ENCODE measurements around the gene CALU. TPM values are rescaled to one million over a fixed set of nuclear protein-coding genes. Genes with fewer than 3 reads are reported as not detected.
A peak's percentile ranks its signal among the peaks of the same experiment; 100 is the strongest.

Gene CALU
- total and polyA plus RNA-seq, 10 of the 15 experiments (the other 5 are each of a cell fraction or from before 2014, with no cell fraction given): 31.2 to 75.6 (median 42.1) TPM

- TF ChIP-seq, protein P1, sequence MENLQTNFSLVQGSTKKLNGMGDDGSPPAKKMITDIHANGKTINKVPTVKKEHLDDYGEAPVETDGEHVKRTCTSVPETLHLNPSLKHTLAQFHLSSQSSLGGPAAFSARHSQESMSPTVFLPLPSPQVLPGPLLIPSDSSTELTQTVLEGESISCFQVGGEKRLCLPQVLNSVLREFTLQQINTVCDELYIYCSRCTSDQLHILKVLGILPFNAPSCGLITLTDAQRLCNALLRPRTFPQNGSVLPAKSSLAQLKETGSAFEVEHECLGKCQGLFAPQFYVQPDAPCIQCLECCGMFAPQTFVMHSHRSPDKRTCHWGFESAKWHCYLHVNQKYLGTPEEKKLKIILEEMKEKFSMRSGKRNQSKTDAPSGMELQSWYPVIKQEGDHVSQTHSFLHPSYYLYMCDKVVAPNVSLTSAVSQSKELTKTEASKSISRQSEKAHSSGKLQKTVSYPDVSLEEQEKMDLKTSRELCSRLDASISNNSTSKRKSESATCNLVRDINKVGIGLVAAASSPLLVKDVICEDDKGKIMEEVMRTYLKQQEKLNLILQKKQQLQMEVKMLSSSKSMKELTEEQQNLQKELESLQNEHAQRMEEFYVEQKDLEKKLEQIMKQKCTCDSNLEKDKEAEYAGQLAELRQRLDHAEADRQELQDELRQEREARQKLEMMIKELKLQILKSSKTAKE (IDR thresholded peaks at IDR 0.05; ENCODE audit: low read depth, poor library complexity, severe bottlenecking): no peak
- TF ChIP-seq, protein P2, sequence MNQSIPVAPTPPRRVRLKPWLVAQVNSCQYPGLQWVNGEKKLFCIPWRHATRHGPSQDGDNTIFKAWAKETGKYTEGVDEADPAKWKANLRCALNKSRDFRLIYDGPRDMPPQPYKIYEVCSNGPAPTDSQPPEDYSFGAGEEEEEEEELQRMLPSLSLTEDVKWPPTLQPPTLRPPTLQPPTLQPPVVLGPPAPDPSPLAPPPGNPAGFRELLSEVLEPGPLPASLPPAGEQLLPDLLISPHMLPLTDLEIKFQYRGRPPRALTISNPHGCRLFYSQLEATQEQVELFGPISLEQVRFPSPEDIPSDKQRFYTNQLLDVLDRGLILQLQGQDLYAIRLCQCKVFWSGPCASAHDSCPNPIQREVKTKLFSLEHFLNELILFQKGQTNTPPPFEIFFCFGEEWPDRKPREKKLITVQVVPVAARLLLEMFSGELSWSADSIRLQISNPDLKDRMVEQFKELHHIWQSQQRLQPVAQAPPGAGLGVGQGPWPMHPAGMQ (IDR thresholded peaks at IDR 0.05; ENCODE audit: borderline replicate concordance): no peak
- TF ChIP-seq PML (IDR thresholded peaks at IDR 0.05; ENCODE audit: low read length): no peak
- no peak for TF ChIP-seq JUND (IDR thresholded peaks at IDR 0.05; ENCODE audit: low read depth, low read length)
- TF ChIP-seq HDAC6 (IDR thresholded peaks at IDR 0.05; ENCODE audit: unreplicated experiment): no peak
These were observed 53.5 kb downstream of the CALU start (continued) for GRCh38 chr7:128792471-128793180.

DNA sequence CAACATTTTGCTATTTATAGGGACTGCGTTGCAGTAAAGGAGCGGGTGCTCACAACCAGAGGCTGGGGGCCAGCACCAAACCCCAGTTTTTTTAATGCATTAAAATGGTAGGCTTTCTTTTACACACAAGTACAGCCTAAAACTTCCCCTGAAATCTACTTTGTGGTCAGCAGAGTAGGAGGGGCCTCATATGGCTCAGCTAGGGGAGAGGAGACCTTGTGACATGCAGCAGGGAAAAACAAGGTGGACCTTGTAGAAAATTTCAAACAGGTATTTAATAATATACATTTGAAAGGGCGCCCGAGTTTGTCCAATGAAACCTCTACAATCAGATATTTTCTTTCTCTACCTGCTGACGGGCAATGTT, 54.0 kb downstream of the CALU start:
- ATAC-seq (no peak), DNase-seq (ENCODE audit: low read depth, low spot score) (no peak), FAIRE-seq (no peak)
- Histone ChIP-seq H3K4me3 (no peak overlapping the region), H3K79me2 (ENCODE audit: control insufficient read depth, insufficient read depth, low read length) (no peaks in the 10 kb centered on the region), H3K4me1 (ENCODE audit: control insufficient read depth, insufficient read depth, low read length) (peaks cover 3% of the 10 kb centered on the region; the same call in 1 of the 2 replicates), H4K20me1 (ENCODE audit: control insufficient read depth, insufficient read depth) (no peaks in the 10 kb centered on the region), H3K4me2 (ENCODE audit: control insufficient read depth, insufficient read depth) (no peak overlapping the region), H3K27me3 (replicated peaks in 1 of 2; ENCODE audit: control insufficient read depth in 2 of 2, insufficient read depth in 2 of 2, low read length in 1 of 2) (peaks cover 2% of the 10 kb centered on the region in 2 experiments; a peak in 2 of 4 replicates), H3K9me3 (replicated peaks; ENCODE audit: control insufficient read depth, insufficient read depth, low read length) (no peaks in the 10 kb centered on the region), H3K9ac (ENCODE audit: control insufficient read depth, insufficient read depth, low read length) (no peak overlapping the region), H3K27ac (ENCODE audit: control insufficient read depth, insufficient read depth) (no peak overlapping the region), H3K36me3 (ENCODE audit: control insufficient read depth in 2 of 2, insufficient read depth in 2 of 2, low read length in 1 of 2) (no peaks in the 10 kb centered on the region), H2AFZ (ENCODE audit: control insufficient read depth, low read depth, low read length) (no peak overlapping the region)
- ChIA-PET SMC1A (ENCODE audit: uncharacterized antibody, unreplicated experiment) (no interaction called here), RAD21 (ENCODE audit: unreplicated experiment) (no interaction called here), POLR2A (interaction anchor here (0.6 kb wide), 1 partner anchor 165 kb away, joined by 4 read pairs; no protein-coding TSS in a partner anchor), CTCF (interaction anchor here (0.6 kb wide), 1 partner anchor 82 kb away, joined by 4 read pairs; no protein-coding TSS in a partner anchor)
- 0 out of 2 replicates have a peak, but pooled peaks have one; percentile 15 for TF ChIP-seq RUNX3 (IDR thresholded peaks at IDR 0.05; ENCODE audit: low read length)
- TF ChIP-seq EGR1 (IDR thresholded peaks at IDR 0.05; ENCODE audit: borderline replicate concordance in 1 of 2, low read depth in 2 of 2, low read length in 2 of 2): no peak
- intact Hi-C loops (cut with micrococcal nuclease; ENCODE audit: unreplicated experiment): loop anchor here (5.0 kb wide), 2 partner anchors 89 to 299 kb away; no protein-coding TSS in a partner anchor
- in situ Hi-C loops (cut with MboI): no loop called here
- no TSS peak for BruUV-seq (replicated peaks)
- 39% methylated on average over 5 of the region's 5 CpGs for WGBS (ENCODE audit: insufficient coverage, insufficient replicate concordance, low lambda C conversion rate, missing lambda C conversion rate)
